Ovary (tissue), 3 donors: ENCODE results near the gene GYPC.

ENCODE experiments used
- POLR2A ChIP-seq: fragments of 450-650 bp; IDR thresholded peaks from one replicate; pipeline ENCODE4 v1.6.1; 2017; ENCODE audit warnings: antibody characterized with exemption, mild to moderate bottlenecking, moderate library complexity
- TF ChIP-seq, protein P1 (sequence below), 3 donors: fragments of 450-650 bp in 2 of 3; fragments of 200-600 bp in 1 of 3; IDR thresholded peaks; one replicate each; pipeline versions ENCODE4 v1.5.1 to v1.8.0; 2016 to 2022; ENCODE audit warnings: antibody characterized with exemption in 3 of 3, mild to moderate bottlenecking in 1 of 3
- donor health status: DM: no; HTN: no; CAD: no.

DNA sequence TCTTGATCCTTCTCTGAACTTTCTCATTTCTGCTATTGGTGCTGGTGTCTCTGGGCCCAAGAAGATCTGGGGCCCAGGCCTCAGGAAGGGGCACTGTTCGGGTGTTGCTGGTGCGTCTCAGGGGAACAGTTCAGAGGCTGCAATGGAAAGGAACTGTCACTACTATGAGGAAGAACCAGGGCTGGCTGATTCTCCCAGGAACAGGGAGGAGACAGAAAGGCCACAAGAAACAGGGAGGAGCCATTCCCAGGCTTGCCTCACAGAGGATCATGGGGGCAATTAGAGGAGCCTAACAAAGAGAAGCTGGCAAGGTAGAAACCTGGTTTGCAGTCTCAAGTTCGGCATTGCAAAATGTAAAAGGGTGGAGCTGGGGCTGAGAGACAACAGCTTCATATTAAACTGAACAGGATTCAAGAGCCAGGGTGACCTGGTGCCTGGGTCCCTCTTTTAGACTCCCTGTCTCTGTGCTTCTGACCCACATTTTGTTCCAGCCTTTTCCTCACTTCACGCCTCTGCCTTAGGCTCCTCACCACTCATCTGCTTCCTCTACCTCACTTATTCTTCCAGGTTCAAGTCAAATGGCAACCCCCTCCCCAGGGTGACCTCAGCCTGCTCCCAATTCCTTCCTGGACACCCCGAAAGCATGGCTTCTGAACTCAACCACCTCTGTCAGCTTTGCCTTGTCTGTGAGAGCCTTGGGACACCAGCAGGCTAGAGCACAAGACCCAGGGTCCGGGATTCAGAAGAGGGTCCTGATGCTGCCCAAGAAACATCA is 58.4 kb downstream of the GYPC start:
- TF ChIP-seq, protein P1, sequence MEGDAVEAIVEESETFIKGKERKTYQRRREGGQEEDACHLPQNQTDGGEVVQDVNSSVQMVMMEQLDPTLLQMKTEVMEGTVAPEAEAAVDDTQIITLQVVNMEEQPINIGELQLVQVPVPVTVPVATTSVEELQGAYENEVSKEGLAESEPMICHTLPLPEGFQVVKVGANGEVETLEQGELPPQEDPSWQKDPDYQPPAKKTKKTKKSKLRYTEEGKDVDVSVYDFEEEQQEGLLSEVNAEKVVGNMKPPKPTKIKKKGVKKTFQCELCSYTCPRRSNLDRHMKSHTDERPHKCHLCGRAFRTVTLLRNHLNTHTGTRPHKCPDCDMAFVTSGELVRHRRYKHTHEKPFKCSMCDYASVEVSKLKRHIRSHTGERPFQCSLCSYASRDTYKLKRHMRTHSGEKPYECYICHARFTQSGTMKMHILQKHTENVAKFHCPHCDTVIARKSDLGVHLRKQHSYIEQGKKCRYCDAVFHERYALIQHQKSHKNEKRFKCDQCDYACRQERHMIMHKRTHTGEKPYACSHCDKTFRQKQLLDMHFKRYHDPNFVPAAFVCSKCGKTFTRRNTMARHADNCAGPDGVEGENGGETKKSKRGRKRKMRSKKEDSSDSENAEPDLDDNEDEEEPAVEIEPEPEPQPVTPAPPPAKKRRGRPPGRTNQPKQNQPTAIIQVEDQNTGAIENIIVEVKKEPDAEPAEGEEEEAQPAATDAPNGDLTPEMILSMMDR (IDR thresholded peaks at IDR 0.05), result no peak
- no peak for TF ChIP-seq POLR2A
